GM12878 (cell line): ENCODE results near the gene SLC6A7. TPM values are rescaled to one million over a fixed set of nuclear protein-coding genes. Genes with fewer than 3 reads are reported as not detected.

Experiments
- ATAC-seq: fragments of 200-7000 bp; cut with Tn5 transposase; 3 replicates; pipeline ENCODE4 v1.9.1; 2020; ENCODE audit warnings: mild to moderate bottlenecking, moderate library complexity
- BruUV-seq: library from RNA; stranded (reverse); fragments of 400-500 nt; replicated peaks from 2 replicates; lab custom pipeline; 2021; lab: Mats Ljungman, UMichigan
- CTCF ChIA-PET: fragments of 300-600 bp; sonication (Branson Sonifier 250); formaldehyde crosslinking; extraction: SDS; loops from one replicate; lab custom pipeline; 2021; ENCODE audit warnings: inconsistent platforms; lab: Yijun Ruan, JAX
- POLR2A ChIA-PET: fragments of 350-600 bp; formaldehyde crosslinking; extraction: SDS; loops from one replicate; lab custom pipeline; 2021; ENCODE audit warnings: inconsistent platforms; lab: Charles Lee
- RAD21 ChIA-PET: fragments of 300-600 bp; sonication (Branson Sonifier 250); formaldehyde crosslinking; loops from one replicate; lab custom pipeline; 2023; ENCODE audit warnings: antibody characterized with exemption; ENCODE audit not compliant: unreplicated experiment; lab: Charles Lee
- SMC1A ChIA-PET: fragments of 300-600 bp; sonication (Branson Sonifier 250); formaldehyde crosslinking; loops from one replicate; lab custom pipeline; 2023; ENCODE audit not compliant: unreplicated experiment, uncharacterized antibody; lab: Charles Lee
- DNase-seq: peaks from one replicate; pipeline ENCODE4 v3.0.0-alpha.2; 2011; ENCODE audit warnings: low read depth, low spot score
- FAIRE-seq: peaks from 3 replicates; lab custom pipeline; 2011; peaks lifted over from hg19 to GRCh38; lab: Jason Lieb, UNC
- H2AFZ ChIP-seq: 2 replicates; pipeline ENCODE4 v1.6.0; 2011; ENCODE audit warnings: low read depth, low read length, control low read depth; ENCODE audit not compliant: control insufficient read depth
- H3K27ac ChIP-seq: 2 replicates; pipeline ENCODE4 v1.5.1; 2011; ENCODE audit warnings: control low read depth; ENCODE audit not compliant: control insufficient read depth, insufficient read depth
- H3K27me3 ChIP-seq, 2 experiments: replicated peaks in 1 of 2; 2 replicates each; pipeline versions ENCODE4 v1.6.0 to v1.6.1; 2011; ENCODE audit warnings: low read length in 1 of 2; ENCODE audit not compliant: control insufficient read depth in 2 of 2, insufficient read depth in 2 of 2
- H3K36me3 ChIP-seq, 2 experiments: 2 replicates each; pipeline ENCODE4 v1.5.1; 2011; ENCODE audit warnings: low read length in 1 of 2; ENCODE audit not compliant: control insufficient read depth in 2 of 2, insufficient read depth in 2 of 2
- H3K4me1 ChIP-seq: 2 replicates; pipeline ENCODE4 v1.6.1; 2011; ENCODE audit warnings: mild to moderate bottlenecking, low read length, moderate library complexity, mixed read lengths; ENCODE audit not compliant: control insufficient read depth, insufficient read depth
- H3K4me2 ChIP-seq: 2 replicates; pipeline ENCODE4 v1.6.0; 2011; ENCODE audit warnings: control low read depth; ENCODE audit not compliant: control insufficient read depth, insufficient read depth
- H3K4me3 ChIP-seq: fragments of 200-600 bp; sonication (generic); 2 replicates; pipeline ENCODE4 v1.5.1; 2016
- H3K79me2 ChIP-seq: 2 replicates; pipeline ENCODE4 v1.6.0; 2011; ENCODE audit warnings: low read length; ENCODE audit not compliant: control insufficient read depth, insufficient read depth
- H3K9ac ChIP-seq: 2 replicates; pipeline ENCODE4 v1.8.0; 2011; ENCODE audit warnings: low read length, control low read depth, mixed read lengths; ENCODE audit not compliant: control insufficient read depth, insufficient read depth
- H3K9me3 ChIP-seq: replicated peaks from 3 replicates; pipeline ENCODE4 v1.5.1; 2011; ENCODE audit warnings: mild to moderate bottlenecking, low read length; ENCODE audit not compliant: control insufficient read depth, insufficient read depth
- H4K20me1 ChIP-seq: 2 replicates; pipeline ENCODE4 v1.6.0; 2011; ENCODE audit not compliant: control insufficient read depth, insufficient read depth
- CBX3 ChIP-seq: fragments of 200-600 bp; sonication (generic); IDR thresholded peaks from 2 replicates; pipeline ENCODE4 v1.6.1; 2016; ENCODE audit warnings: low read depth, borderline replicate concordance
- CEBPB ChIP-seq, 2 experiments: fragments of 150-350 bp in 1 of 2; IDR thresholded peaks; 2 replicates each; pipeline ENCODE4 v1.6.1; 2012 to 2014; ENCODE audit warnings: low read depth in 2 of 2, low read length in 2 of 2, borderline replicate concordance in 1 of 2, inconsistent platforms in 1 of 2
- CREM ChIP-seq: IDR thresholded peaks from 2 replicates; pipeline ENCODE4 v1.6.1; 2014; ENCODE audit warnings: antibody characterized with exemption, low read depth
- KDM1A ChIP-seq: fragments of 200-600 bp; sonication (generic); IDR thresholded peaks from 2 replicates; pipeline ENCODE4 v1.6.1; 2016; ENCODE audit warnings: borderline replicate concordance
- NR2C2 ChIP-seq: IDR thresholded peaks from 2 replicates; pipeline ENCODE4 v1.6.1; 2011; ENCODE audit warnings: borderline replicate concordance, low read depth; ENCODE audit not compliant: control insufficient read depth, insufficient read length
- POU2F2 ChIP-seq: IDR thresholded peaks from 3 replicates; pipeline ENCODE4 v1.6.1; 2011; ENCODE audit warnings: low read depth, mild to moderate bottlenecking, low read length, borderline replicate concordance
- RBBP5 ChIP-seq: fragments of 200-600 bp; sonication (generic); conservative IDR thresholded peaks from 2 replicates; pipeline ENCODE4 v1.6.1; 2016
- WGBS: methylation state at CpG from one replicate; pipeline ENCODE4 v1.1.6; 2016; ENCODE audit warnings: low lambda C conversion rate; ENCODE audit not compliant: insufficient replicate concordance, insufficient coverage; ENCODE audit errors: missing lambda C conversion rate; 5-methylcytosine and 5-hydroxymethylcytosine counted together
- in situ Hi-C: fragments of 300-500 bp; cut with MboI; formaldehyde crosslinking; loops from 9 replicates; pipeline ENCODE4 v1.14.3; 2018; ENCODE audit warnings: mixed read lengths
- intact Hi-C: fragments of 100-400 bp; cut with micrococcal nuclease; formaldehyde crosslinking; loops from one replicate; pipeline ENCODE4 v1.14.2; 2022; ENCODE audit not compliant: unreplicated experiment
- polyA plus RNA-seq, 11 experiments: library from polyadenylated mRNA; depleted of rRNA in 4 of 11; unstranded in 6 of 11; stranded (reverse) in 5 of 11; fragments of >200 nt; fragmentation: Nextera tagmentation in 4 of 11; fragmentation: Illumina TruSeq in 1 of 11; extraction: Ambion mirVana in 4 of 11; extraction: Trizol in 1 of 11; gene quantifications; 1 replicate in 1 of 11; 2 replicates in 10 of 11; pipeline versions ENCODE4 v1.2.1 to v1.2.3, GENCODE V29; 2011 to 2016; ENCODE audit warnings: inconsistent platforms in 2 of 11, missing spikeins in 2 of 11, low read depth in 1 of 11
- total RNA-seq, 4 experiments: library from RNA; depleted of rRNA in 3 of 4; stranded (reverse); fragments of >200 nt in 3 of 4; fragmentation: Illumina TruSeq in 1 of 4; extraction: Trizol in 1 of 4; gene quantifications; 2 replicates each; pipeline versions ENCODE4 v1.2.1 to v1.2.3, GENCODE V29; 2013 to 2021
- TF ChIP-seq, protein P1 (sequence below): fragments of 150-350 bp; IDR thresholded peaks from 2 replicates; pipeline ENCODE4 v1.6.1; 2014; ENCODE audit warnings: mild to moderate bottlenecking, low read depth, low read length
- TF ChIP-seq, protein P2 (sequence below): fragments of 450-650 bp; IDR thresholded peaks from 2 replicates; pipeline ENCODE4 v1.6.1; 2016; ENCODE audit warnings: mild to moderate bottlenecking
- TF ChIP-seq, protein P3 (sequence below): fragments of 450-650 bp; IDR thresholded peaks from 2 replicates; pipeline ENCODE4 v1.6.1; 2016; ENCODE audit warnings: mild to moderate bottlenecking, moderate library complexity, borderline replicate concordance

Gene SLC6A7
- total and polyA plus RNA-seq, 10 of the 15 experiments (the other 5 are each of a cell fraction or from before 2014, with no cell fraction given), result 0.01 to 0.15 (median 0.06) TPM; not detected in 7

DNA sequence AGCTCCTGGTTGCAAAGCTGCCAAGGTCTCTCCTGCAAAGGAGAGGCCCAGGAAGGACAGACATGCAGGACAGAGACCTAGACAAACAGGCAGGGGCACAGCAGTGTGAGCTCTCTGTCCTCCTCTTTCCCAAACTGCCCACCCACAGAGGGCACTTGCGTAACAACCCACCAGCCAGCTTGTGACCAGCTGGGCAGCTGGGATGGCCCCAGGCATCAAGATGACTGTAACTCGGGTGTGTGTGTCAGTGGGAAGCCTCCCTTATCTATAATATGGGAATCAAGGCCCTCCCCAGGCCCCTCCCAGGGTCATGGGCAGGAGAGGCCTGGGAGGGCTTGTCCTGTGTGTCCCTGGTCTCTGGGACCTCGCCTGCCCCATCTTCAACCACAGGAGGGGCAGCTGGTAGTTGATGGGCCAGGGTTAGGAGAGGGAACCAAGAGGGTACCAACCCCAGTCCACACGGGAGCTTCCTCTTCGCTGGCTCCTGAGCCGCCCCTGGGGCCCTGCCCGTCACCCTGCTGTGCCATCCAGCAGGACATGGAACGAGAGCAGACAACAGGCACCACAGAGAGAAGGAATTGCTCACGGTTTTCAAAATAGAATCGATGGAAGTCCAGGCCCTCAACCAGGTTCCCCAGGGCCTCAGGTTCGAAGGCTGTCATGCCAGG lies 37.9 kb downstream of the SLC6A7 start:
- no peaks in the 10 kb centered on the region for H3K79me2 ChIP-seq
- no peaks in the 10 kb centered on the region for H3K9me3 ChIP-seq
- no peaks in the 10 kb centered on the region for H3K4me1 ChIP-seq
- RAD21 ChIA-PET, result interaction anchor here (1.0 kb wide), 1 partner anchor 9 kb away, joined by 3 read pairs; no protein-coding TSS in a partner anchor
- DNase-seq (no peak), FAIRE-seq (no peak), ATAC-seq (no peak)
- POLR2A ChIA-PET, result no interaction called here
- no peak overlapping the region for H3K4me3 ChIP-seq
- WGBS, result 24% methylated on average over 11 of the region's 11 CpGs
- H3K4me2 ChIP-seq, result no peak overlapping the region
- CTCF ChIA-PET, result interaction anchor here (0.7 to 1.0 kb wide), 2 partner anchors 123 to 208 kb away, joined by 3 to 4 read pairs; no protein-coding TSS in a partner anchor
- TF ChIP-seq, protein P1, sequence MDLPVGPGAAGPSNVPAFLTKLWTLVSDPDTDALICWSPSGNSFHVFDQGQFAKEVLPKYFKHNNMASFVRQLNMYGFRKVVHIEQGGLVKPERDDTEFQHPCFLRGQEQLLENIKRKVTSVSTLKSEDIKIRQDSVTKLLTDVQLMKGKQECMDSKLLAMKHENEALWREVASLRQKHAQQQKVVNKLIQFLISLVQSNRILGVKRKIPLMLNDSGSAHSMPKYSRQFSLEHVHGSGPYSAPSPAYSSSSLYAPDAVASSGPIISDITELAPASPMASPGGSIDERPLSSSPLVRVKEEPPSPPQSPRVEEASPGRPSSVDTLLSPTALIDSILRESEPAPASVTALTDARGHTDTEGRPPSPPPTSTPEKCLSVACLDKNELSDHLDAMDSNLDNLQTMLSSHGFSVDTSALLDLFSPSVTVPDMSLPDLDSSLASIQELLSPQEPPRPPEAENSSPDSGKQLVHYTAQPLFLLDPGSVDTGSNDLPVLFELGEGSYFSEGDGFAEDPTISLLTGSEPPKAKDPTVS, result no peak
- TF ChIP-seq, protein P2, sequence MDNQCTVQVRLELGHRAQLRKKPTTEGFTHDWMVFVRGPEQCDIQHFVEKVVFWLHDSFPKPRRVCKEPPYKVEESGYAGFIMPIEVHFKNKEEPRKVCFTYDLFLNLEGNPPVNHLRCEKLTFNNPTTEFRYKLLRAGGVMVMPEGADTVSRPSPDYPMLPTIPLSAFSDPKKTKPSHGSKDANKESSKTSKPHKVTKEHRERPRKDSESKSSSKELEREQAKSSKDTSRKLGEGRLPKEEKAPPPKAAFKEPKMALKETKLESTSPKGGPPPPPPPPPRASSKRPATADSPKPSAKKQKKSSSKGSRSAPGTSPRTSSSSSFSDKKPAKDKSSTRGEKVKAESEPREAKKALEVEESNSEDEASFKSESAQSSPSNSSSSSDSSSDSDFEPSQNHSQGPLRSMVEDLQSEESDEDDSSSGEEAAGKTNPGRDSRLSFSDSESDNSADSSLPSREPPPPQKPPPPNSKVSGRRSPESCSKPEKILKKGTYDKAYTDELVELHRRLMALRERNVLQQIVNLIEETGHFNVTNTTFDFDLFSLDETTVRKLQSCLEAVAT, result no peak
- no peak for TF ChIP-seq CREM
- TF ChIP-seq CBX3, result no peak
- TF ChIP-seq NR2C2, result no peak
- no peak for TF ChIP-seq KDM1A
- no peak for TF ChIP-seq RBBP5
- TF ChIP-seq POU2F2, result no peak
- TF ChIP-seq CEBPB (IDR thresholded peaks at IDR 0.05; ENCODE audit: borderline replicate concordance in 1 of 2, low read depth in 2 of 2, low read length in 2 of 2), result no peak
- TF ChIP-seq, protein P3, sequence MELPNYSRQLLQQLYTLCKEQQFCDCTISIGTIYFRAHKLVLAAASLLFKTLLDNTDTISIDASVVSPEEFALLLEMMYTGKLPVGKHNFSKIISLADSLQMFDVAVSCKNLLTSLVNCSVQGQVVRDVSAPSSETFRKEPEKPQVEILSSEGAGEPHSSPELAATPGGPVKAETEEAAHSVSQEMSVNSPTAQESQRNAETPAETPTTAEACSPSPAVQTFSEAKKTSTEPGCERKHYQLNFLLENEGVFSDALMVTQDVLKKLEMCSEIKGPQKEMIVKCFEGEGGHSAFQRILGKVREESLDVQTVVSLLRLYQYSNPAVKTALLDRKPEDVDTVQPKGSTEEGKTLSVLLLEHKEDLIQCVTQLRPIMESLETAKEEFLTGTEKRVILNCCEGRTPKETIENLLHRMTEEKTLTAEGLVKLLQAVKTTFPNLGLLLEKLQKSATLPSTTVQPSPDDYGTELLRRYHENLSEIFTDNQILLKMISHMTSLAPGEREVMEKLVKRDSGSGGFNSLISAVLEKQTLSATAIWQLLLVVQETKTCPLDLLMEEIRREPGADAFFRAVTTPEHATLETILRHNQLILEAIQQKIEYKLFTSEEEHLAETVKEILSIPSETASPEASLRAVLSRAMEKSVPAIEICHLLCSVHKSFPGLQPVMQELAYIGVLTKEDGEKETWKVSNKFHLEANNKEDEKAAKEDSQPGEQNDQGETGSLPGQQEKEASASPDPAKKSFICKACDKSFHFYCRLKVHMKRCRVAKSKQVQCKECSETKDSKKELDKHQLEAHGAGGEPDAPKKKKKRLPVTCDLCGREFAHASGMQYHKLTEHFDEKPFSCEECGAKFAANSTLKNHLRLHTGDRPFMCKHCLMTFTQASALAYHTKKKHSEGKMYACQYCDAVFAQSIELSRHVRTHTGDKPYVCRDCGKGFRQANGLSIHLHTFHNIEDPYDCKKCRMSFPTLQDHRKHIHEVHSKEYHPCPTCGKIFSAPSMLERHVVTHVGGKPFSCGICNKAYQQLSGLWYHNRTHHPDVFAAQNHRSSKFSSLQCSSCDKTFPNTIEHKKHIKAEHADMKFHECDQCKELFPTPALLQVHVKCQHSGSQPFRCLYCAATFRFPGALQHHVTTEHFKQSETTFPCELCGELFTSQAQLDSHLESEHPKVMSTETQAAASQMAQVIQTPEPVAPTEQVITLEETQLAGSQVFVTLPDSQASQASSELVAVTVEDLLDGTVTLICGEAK, result no peak
- in situ Hi-C loops (loop anchor here (10.0 kb wide), 1 partner anchor 593 kb away; no protein-coding TSS in a partner anchor), intact Hi-C loops (no loop called here)
- no peaks in the 10 kb centered on the region for H3K36me3 ChIP-seq
- no peak overlapping the region for H3K9ac ChIP-seq
- BruUV-seq, result no TSS peak
- H4K20me1 ChIP-seq, result no peaks in the 10 kb centered on the region
- no peaks in the 10 kb centered on the region; a peak in 1 of 4 replicates for H3K27me3 ChIP-seq
- H2AFZ ChIP-seq, result no peak overlapping the region
- no peak overlapping the region for H3K27ac ChIP-seq
- SMC1A ChIA-PET, result interaction anchor here (0.7 kb wide), 1 partner anchor 97 kb away, joined by 3 read pairs; no protein-coding TSS in a partner anchor
